ENCODE results near the gene JAG2.
A peak's percentile ranks its signal among the peaks of the same experiment; 100 is the strongest.

Gene JAG2

DNA sequence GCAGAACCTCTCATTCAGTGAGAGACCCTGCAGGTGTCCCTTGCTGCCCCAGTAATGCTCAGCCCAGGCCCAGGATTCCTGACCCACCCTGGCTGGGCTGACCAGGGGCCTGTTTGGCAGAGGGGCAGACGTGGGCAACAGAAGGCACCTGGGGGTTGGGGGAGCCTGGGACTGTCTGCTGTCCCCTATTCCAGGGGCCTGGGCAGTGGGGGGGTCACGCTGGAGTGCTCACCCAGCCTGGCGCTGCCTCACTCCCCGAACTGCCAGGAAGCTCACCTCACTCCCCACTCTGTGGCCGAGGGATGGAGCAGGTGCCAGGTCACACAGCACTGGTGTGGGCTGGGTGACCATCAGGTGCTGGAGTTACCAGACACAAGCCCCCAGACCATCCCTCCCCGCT is 35.1 kb upstream of the JAG2 start:
- no peak for DNase-seq (ENCODE audit: low spot score)

DNA sequence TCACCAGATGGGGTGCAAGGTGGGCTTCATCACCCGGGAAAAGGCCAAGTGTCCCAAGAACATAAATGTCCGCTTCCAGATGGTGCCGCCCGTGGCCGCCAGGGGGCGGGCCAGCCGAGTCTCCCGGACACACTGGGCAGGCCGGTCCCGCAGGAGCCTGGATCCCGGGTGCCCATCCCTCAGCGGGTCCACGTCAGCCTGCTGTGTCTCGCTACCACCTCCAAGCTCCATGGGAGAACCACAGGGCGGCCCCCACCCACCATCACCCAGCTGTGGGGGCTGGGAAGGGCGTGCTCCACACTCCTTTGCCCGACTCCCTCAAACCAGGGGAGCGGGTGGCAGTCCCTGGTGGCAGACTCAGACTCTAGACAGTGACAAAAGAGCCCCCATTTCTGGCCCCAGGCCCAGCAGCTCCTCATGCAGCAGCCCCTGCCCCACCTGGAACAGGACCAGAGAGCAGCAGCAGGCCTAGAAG is 34.5 kb upstream of the JAG2 start:
- DNase-seq (ENCODE audit: low spot score), result peak; percentile 59

DNA sequence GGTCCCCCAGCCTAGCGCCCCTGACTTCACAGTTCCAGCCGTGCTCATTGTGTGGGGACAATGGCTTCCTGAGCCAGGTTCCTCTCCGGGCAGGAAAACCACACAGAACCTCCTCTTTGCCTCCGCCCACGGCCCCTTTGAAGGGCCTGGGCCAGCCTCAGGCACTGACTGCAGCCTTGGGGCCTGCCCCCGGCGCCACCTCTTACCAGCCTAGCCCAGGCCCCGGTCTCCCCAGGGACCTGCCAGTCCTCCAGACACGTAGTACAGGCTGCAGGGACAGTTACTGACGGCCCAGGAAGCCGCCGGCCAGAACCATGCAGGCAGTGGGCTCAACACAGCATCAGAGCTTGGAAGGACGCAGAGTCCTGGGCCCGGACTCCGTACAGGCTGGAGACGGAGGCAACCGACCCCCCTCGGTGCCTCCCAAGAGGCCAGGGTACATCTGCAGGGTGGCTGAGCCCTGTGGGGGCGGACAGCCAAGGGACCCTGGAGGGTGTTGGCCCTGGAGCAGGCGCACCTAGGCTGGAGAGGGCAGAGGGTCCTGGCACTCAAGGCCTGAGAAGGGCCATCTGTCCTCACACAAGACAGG is 33.4 kb upstream of the JAG2 start:
- peak; percentile 10 for DNase-seq (ENCODE audit: low spot score)

DNA sequence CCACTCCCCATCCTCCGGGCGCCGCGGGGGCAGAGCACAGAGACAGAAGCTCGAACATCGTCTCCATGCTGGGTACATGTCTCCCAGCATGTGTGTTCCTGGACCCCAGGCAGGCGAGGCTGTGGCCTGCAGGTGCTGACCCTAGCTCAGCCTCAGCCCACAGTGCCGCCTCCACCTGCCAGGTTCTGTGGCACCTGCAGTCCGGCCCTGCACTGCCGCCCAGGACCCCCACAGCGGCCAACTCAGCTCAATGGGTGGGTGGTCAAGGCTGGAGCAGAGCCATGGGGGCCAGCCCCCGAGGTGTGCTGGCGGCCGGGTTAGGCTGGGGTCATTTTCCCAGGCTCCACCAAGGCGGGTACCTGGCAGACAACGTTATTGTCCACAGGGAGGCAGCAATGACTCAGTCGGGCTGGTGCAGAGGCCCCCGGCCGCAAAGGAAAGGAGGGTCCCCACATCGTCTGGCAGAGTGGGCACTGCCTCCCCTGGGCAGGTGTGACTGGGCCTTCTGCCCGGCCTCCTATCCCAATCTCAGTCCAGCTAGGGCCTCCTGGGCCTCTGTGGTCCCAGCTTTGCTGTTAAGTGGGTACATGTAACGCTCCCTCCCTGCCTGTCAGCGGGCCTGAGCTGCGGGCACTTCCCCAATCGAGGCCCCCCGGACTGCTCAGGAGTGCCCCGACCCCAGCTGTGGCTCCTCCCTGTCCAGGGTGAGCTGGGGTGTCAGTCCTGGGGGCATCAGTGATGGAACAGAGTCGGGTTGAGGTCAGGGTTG is 32.8 kb upstream of the JAG2 start:
- DNase-seq (ENCODE audit: low spot score), result no peak

DNA sequence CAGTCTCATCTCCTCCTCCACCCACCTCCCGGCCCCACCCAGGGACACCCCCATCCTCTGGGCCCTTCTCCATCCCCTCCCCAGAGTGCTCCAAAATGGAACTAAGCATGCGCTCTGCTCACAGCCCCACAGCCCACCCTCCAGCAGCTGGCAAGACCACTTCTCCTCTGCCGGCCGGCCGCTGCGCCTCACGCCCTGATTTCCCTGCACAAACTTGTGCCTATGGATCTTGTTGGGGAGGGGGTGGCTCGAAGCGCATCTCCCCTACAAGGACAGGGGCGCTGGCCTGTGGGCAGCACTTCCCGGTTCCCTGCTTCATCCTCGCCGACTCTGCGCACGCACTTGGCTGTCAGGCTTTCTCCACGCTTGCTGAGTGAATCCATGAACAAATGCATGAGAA is 32.1 kb upstream of the JAG2 start:
- DNase-seq (ENCODE audit: low spot score), result no peak

DNA sequence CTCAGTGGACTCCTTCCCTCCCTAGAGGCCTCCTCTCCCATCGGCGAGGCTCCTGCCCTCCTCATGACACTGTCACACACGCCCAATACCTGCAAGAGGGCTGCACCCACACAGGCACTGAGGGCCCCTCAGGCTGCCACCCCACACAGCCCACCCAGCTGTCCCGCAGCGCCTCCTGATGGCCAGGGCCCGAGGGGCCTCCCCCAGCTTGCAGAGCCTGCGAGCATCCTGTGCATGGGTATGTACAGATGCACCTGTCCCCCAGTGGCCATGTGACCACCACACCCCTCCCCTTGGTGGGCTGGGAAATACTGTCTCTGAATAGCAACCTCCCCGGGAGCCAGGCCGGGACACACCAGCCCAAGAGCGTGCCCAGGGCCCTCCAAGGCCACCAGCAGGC is 31.5 kb upstream of the JAG2 start:
- no peak for DNase-seq (ENCODE audit: low spot score)

DNA sequence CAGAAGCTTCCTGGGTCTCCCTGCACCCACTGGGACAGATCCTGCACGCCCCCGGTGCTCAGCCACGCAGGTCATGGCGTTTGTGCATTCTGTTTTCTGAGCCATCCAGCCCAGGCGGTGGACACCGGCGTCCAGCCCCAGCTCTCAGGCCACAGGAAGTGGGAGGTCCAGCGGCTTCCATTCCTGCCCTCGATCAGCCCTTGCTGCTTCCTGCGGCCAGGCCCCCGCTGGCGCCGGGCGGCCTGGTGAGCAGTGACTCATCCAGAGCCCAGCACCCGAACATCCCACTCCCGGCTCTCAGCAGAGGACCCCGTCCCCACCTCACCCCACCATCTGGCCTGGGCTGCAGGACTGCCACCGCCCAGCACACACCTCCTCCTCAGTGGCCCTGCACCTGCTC is 30.5 kb upstream of the JAG2 start:
- DNase-seq (ENCODE audit: low spot score), result no peak

DNA sequence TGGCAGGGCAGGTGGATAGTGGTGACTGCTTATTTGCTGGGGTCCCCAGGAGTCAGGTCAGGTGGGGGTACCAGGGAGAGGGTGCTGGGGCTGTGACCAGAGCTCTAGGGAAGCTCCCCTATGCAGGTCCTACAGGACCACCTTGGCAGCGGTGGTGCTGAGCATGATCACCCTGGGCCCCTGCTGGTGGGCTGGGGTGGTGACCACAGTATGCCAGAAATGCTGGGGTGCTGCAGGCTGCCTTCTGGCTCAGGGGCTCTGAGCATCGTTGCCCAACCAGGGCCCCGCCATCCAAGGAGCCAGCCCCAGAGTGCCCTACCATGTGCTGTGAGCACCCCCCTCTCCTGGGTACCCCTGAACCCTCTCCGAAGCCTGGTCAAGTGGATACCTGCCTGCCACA is 30.0 kb upstream of the JAG2 start:
- no peak for DNase-seq (ENCODE audit: low spot score)

DNA sequence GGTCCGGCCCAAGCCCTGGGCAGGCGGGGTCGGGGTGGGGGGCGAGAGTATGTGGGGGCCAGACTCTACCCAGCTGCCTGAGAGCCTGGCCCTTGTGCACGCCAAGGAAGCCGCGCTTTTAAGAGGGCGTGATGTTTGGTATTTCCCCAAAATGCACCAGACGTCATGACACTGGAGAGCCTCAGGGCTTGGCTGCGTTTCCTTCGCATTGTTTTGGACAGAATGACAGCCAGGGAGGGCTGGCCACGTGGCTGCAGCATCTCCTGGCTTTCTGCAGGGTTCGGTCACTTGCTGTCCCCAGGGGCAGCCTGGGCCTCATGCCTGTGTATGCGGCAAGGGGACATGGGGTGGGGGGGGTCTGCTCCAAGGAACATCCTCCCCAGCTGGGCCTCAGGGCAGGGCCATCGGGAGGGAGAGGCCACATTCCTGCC is 28.6 kb upstream of the JAG2 start:
- DNase-seq (ENCODE audit: low spot score), result no peak

DNA sequence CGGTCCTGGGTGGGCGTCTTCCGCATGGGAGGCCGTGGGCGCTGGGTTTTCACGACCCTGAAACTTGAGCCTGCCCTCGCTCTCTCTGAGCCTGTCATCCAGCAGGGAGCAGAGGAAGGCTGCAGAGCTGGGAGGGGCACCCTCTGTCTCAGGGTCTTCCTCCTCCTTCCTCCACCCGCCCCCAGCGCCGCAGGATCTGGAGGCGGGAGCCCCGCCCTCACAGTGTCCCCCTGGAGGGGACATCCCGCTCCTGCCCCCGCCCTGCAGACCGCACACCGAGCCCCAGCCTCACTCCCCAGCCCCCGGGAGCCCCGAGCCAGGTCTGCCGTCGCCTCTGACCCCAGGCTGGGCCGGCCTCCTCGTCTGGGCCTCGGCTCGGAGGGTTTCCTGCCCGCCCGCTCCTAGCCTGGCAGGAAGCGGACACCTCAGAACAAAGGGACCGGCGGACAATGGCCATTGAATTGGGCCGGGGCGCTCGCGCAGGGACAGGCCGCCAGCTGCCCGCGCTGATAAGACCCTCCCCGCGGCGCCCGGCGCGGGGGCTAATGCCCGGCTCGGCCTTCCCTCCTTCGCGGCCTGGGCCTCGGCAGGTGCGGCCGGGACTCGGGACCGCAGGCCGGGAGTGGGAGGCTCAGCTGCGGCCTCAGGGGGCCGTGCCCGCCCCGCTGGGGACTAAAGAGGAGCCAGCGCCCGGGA is 27.8 kb upstream of the JAG2 start:
- DNase-seq (ENCODE audit: low spot score), result no peak

DNA sequence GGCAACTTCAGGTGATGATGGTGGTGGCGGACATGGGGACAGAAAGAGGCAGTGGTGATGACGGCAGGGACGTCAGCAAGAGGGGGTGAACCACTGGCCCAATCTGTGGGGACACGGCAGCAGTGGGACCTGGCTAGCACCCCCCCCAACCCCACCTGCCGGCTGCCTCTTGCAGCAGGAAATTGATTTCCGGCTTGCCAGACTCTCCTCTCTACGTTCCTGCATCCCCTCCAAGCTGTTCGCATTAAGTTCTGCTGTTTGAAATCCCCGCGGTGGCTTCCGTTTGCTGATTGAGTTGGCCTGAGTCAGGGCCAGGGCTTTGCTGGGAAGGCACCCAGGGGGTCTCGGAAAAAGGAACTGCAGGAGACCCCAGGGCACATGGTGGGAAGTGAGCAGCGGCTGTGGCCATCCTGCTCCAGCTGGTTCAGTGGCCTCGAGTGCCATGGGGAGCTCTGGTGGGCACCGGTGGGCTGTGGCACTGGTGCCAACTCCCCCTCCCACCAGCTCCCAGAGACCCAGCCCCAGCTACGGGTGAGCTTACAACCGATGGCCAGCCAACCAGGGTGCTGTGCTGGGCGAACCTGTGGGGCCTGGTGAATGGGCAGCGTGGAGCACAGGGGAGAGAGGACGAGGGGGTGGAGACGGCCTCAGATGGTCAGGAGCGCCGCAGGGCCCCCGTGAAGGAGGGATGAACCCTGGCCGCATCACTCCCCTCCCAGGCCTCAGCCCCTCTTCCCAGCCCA is 27.1 kb upstream of the JAG2 start:
- no peak for DNase-seq (ENCODE audit: low spot score)

DNA sequence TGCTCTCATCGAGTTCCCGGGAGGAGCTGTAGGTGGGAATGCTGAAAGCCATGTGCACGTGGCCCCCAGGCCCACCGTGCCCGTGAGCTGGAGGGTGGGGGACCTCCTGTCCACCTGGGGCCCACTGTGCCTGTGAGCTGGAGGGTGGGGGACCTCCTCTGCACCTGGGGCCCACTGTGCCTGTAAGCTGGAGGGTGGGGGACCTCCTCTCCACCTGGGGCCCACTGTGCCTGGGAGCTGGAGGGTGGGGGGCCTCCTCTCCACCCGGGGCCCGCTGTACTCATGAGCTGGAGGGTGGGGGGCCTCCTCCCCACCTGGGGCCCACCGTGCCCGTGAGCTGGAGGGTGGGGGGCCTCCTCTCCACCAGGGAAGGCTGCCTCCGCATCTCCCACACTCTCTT is 26.5 kb upstream of the JAG2 start:
- no peak for DNase-seq (ENCODE audit: low spot score)

DNA sequence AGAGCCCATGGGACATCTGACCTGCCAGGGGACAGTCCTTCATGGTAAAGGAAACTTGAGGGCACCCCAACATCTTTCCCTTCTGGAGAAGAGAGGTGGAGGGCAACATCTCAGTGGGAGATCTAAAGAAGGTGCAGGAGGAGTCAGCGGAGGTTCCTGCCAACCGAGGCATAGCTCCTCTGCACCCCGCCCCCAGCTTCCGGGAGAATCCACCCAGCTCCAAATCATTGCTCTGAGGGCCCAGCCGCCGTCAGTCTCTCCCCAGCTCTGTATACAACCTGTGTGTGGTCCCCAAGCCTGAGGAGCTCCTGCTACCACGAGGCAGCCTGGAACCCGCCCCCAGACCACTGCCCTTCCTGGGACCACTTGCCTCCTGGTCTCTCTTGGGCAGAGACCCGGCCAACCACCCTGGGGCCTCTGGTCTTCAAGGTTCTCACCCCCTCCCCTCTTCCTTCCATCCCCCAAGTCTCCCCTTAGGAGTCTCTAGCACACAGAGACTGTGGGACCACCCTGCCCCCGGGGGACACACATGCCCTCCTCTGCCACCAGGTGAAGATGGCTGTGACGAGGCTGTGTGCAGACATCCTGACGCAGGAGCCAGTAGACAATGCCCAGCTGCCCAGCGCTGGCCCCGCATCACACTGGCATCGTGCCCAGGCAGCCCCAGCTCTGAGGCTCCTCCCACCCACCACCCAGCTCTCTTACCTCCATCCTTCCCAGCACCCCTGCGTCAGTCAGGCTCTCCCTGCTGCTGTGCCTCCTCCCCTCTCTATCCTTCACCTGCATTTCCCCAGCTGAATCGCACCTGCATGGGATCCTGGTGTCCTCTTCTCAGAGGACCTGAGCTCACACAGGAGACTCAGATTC is 25.6 kb upstream of the JAG2 start:
- peak; percentile 21 for DNase-seq (ENCODE audit: low spot score)

DNA sequence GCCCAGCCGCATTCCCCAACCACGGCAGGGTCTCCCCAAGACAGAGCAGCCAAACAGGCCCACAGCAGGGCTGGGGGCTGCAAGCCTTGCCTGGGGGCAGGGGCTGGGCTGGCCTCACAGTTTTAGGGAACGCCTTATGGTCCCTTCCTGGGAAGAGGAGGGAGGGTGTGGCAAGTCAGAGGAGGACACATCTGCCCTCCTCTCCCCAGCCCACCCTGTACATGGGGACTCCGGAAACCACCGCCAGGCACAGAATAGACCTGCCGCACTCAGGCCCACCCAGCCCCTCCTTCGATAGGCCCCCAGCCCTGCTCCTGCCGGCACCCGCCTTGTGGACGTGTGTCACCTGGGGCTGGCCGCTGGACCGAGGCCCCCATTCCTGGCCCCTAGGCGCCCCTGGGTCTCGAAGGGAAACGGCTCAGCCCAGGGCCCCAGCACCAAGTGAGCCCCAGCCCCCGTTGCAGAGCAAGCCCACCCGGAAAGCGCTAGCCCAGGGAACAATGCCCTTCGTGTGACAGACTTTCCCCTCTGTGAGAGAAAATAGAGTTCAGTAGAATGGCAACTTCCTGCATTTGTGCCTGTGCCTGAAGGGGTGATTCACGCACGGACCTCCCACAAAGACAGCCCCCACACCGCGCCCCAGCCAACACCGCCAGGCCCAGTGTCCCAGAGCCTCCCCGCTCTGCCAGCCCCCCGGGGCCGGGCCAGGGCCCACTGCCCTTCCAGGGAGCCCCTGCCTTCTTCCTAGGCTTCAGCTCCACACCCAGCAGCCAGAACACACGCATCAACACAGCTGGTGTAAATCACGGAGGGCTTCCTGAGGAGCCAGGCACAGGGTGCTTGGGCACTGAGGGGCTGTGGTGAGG is 24.5 kb upstream of the JAG2 start:
- DNase-seq (ENCODE audit: low spot score), result peak; percentile 18

DNA sequence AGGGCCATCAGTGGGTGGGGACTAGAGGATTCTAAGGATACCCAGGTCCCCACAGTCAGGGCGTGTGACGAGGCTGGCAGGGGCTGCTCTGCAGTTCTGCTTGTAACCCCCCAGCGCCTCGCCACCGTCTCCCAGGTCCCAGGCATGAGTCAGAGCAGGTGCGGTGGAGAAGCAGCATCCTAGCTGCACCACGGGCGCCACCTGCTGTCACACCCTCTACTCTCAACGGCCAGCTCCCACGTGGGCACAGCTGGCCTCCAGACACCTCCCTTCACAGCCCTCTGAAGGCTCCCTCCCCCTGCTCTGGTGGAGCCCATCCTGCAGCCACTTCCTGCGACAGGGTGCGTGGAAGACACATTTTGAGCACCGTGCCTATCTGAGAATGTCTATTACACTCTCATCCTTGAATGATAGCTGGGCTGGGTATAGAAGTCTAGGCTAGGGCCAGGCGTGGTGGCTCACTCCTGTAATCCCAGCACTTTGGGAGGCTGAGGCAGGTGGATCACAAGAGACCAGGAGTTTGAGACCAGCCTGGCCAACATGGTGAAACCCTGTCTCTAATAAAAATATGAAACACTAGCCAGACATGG is 19.5 kb upstream of the JAG2 start:
- no peak for DNase-seq (ENCODE audit: low spot score)

DNA sequence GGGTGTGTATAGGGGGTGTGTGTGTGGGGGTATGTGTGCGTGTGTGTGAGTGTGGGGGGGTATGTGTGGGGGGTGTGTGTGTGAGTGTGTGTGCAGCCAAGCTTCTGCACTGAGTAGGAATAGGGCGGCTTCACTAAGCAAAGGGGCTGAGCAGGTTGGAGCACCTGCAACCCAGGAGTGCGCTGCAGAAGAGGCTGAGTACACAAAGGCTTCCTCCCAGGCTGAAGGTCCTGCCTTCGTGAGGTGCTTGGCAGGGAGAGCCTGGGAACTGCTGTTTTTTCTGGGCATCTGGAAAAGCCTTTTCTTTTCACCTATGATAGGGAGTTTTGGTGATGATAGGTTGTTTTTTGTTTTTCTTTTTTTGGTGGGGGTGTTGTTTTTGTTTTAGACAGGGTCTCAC is 18.5 kb upstream of the JAG2 start:
- DNase-seq (ENCODE audit: low spot score), result no peak

DNA sequence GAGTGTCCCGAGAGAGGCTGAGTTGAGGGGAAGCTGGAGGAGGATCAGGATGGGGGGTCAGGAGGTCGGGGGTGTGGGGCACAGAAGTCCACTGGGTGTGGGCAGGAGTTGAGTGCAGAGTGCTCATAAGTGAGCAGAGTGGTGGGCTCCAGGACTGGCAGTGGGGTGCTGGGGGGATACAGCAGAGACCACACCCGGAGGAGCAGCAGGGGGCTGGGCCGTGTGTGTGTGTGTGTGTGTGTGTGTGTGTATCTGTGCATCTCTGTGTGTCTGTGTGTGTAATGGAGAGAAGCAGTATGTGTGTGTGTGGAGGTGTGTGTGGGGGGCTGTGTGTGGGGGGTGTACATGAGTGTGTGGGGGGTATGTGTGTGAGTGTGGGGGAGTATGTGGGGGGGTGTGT is 17.4 kb upstream of the JAG2 start:
- DNase-seq (ENCODE audit: low spot score), result no peak

DNA sequence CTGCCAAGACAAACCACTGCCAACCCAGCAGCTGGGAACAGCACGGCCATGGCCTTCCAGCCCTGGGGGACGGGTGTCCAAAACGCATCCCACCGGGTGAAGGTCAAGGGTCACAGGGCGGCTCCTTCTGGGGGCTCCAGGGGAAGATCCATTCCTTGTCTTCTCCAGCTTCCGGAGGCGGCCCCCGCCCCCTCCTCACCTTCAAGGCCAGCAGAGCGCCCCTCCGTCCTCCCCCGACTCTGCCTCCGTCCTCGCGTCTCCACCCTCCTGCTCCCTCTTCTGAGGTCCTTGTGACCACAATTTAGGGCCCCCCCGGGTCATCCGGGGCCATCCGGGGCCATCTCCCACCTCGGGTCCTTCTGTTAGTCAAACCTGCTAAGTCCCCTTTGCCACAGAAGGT is 16.4 kb upstream of the JAG2 start:
- DNase-seq (ENCODE audit: low spot score), result no peak

DNA sequence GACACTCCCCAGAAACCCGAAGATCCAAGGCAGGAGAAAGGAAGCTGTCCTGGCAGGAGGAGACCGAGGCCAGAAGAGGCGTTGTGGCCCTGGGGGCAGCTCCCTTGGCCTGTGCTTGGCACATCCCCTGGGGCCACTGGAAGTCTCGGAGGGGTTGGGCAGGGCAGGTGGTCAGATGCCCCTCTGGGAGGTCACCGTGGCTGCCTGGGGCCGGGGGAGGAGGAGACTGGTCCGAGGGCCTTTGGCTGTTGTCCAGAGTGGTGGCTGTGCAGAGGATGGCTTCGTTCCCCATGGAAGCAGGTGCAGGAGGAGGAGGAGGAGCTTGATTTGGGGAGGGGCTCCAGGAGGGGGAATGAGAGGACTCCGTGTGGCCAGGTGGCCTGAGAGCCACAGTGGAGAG is 15.9 kb upstream of the JAG2 start:
- no peak for DNase-seq (ENCODE audit: low spot score)

DNA sequence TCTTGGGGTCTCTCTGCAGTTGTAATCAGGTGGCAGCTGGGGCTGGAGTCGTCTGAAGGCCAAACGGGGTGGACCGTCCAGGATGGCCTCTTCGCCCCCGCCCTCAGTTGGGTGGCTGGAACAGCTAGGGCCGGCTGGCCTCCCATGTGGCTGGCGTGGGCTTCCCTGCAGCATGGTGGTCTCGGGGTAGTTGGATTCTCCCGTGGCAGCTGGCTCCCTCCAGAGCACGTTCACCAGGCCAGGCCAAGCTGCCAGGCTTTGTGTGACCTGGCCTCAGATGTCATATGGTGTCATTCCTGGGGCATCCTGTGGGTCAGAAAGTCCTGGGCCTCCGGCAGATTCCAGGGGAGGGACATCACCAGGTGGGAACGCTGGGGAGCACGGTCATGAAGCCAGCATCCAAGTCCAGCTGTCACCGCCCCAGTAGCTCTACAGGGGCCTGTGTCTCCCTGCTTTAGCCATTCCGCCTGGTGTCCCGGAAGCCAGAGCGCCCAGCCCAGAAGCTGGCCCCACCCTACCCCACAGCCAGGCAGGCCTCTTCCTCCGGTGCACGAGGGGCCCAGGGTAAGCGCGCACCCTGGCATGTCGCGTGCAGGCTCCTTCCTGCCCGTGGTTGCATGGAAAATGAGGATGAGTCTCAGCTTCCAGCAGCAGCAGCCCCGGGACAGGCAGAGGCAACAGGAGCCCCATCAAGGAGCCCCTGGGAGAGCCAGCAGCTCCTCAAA is 13.9 kb upstream of the JAG2 start:
- no peak for DNase-seq (ENCODE audit: low spot score)
